MCF 10A (cell line): ENCODE results near the gene CABP2. TPM values are rescaled to one million over a fixed set of nuclear protein-coding genes. Genes with fewer than 3 reads are reported as not detected.
"Not testable (repeated sequence)": the region's sequence is repeated elsewhere in the genome, so short reads cannot be mapped to it uniquely, and the experiment has no call there.

ENCODE experiments used
- BruUV-seq: library from RNA; stranded (reverse); fragments of 400-500 nt; replicated peaks from 2 replicates; lab custom pipeline; 2021; lab: Mats Ljungman, UMichigan
- CTCF ChIA-PET: fragments of 300-600 bp; sonication (Branson Sonifier 250); formaldehyde crosslinking; extraction: SDS; loops from one replicate; lab custom pipeline; 2021; ENCODE audit warnings: antibody characterized with exemption, inconsistent platforms; lab: Yijun Ruan, JAX
- POLR2A ChIA-PET: fragments of 300-600, 350-650 bp; sonication (Branson Sonifier 250); formaldehyde crosslinking; extraction: SDS; loops from one replicate; lab custom pipeline; 2020; ENCODE audit warnings: antibody characterized with exemption, inconsistent platforms; lab: Yijun Ruan, JAX
- DNase-seq: peaks from one replicate; pipeline ENCODE4 v3.0.0-alpha.2; 2018; ENCODE audit not compliant: unreplicated experiment
- H3K27ac Mint-ChIP-seq: one replicate; pipeline ENCODE4 v1.8.0; 2022; ENCODE audit warnings: mild to moderate bottlenecking, low read depth, mixed read lengths; ENCODE audit not compliant: unreplicated experiment
- H3K27me3 Mint-ChIP-seq: one replicate; pipeline ENCODE4 v1.8.0; 2022; ENCODE audit warnings: mixed read lengths; ENCODE audit not compliant: insufficient read depth, unreplicated experiment
- H3K36me3 Mint-ChIP-seq: one replicate; pipeline ENCODE4 v1.8.0; 2022; ENCODE audit warnings: mild to moderate bottlenecking, moderate library complexity, mixed read lengths; ENCODE audit not compliant: insufficient read depth, unreplicated experiment
- H3K4me1 Mint-ChIP-seq: one replicate; pipeline ENCODE4 v1.8.0; 2022; ENCODE audit warnings: mixed read lengths; ENCODE audit not compliant: insufficient read depth, unreplicated experiment
- H3K4me3 Mint-ChIP-seq: one replicate; pipeline ENCODE4 v1.8.0; 2022; ENCODE audit warnings: mild to moderate bottlenecking, moderate library complexity, mixed read lengths; ENCODE audit not compliant: unreplicated experiment
- H3K9me3 Mint-ChIP-seq: one replicate; pipeline ENCODE4 v1.8.0; 2022; ENCODE audit warnings: mixed read lengths; ENCODE audit not compliant: unreplicated experiment
- CTCF ChIP-seq: fragments of 200-600 bp; IDR thresholded peaks from one replicate; pipeline ENCODE4 v1.8.0; 2022; ENCODE audit warnings: antibody characterized with exemption, mild to moderate bottlenecking; ENCODE audit not compliant: unreplicated experiment
- intact Hi-C: fragments of 100-400 bp; cut with micrococcal nuclease; formaldehyde crosslinking; loops from 2 replicates; pipeline ENCODE4 v1.14.1; 2022
- total RNA-seq: library from RNA; stranded (reverse); gene quantifications from 2 replicates; pipeline ENCODE4 v1.2.3, GENCODE V29; 2022

The CABP2 gene
- total RNA-seq, 1 experiment from 2014 or later = not detected

- no peak overlapping the region for H3K4me3 Mint-ChIP-seq
- H3K9me3 Mint-ChIP-seq = no peaks in the 10 kb centered on the region
- TF ChIP-seq CTCF = no peak
- no TSS peak for BruUV-seq
- intact Hi-C loops = no loop called here
- H3K27ac Mint-ChIP-seq = no peak overlapping the region
- peaks cover 7% of the 10 kb centered on the region for H3K4me1 Mint-ChIP-seq
- CTCF ChIA-PET = interaction anchor here (0.8 to 4.2 kb wide), 6 partner anchors 9 to 205 kb away, joined by 3 to 34 read pairs (median 6); partner anchors contain the start of gene GSTP1
- no peak for DNase-seq
- H3K36me3 Mint-ChIP-seq = no peaks in the 10 kb centered on the region
- POLR2A ChIA-PET = interaction anchor here (0.7 to 2.7 kb wide), 3 partner anchors 12 to 41 kb away, joined by 3 to 34 read pairs (median 3); partner anchors contain the start of gene GSTP1
- no peaks in the 10 kb centered on the region for H3K27me3 Mint-ChIP-seq
Measured at GRCh38 chr11:67571443-67571842, 48.2 kb upstream of the CABP2 start.

GRCh38 chr11:67564230-67564629 is 41.0 kb upstream of the CABP2 start:
- DNase-seq = no peak
- ChIA-PET CTCF (interaction anchor here (0.6 kb wide), 2 partner anchors 35 to 246 kb away, joined by 3 read pairs; no protein-coding TSS in a partner anchor), POLR2A (interaction anchor here (1.0 to 2.4 kb wide), 4 partner anchors 8 to 163 kb away, joined by 3 to 6 read pairs (median 4); partner anchors contain the start of gene PPP1CA)
- no peak overlapping the region for H3K4me3 Mint-ChIP-seq
- intact Hi-C loops = no loop called here
- BruUV-seq = no TSS peak
- H3K27ac Mint-ChIP-seq = peak overlapping the region; percentile 12
- no peaks in the 10 kb centered on the region for H3K27me3 Mint-ChIP-seq
- no peaks in the 10 kb centered on the region for H3K9me3 Mint-ChIP-seq
- H3K36me3 Mint-ChIP-seq = no peaks in the 10 kb centered on the region
- peaks cover 14% of the 10 kb centered on the region for H3K4me1 Mint-ChIP-seq
- TF ChIP-seq CTCF = no peak

GRCh38 chr11:67563705-67564114 is 40.5 kb upstream of the CABP2 start:
- Mint-ChIP-seq H3K27ac (peak overlapping the region; percentile 12), H3K4me1 (peaks cover 14% of the 10 kb centered on the region)
- H3K9me3 Mint-ChIP-seq, H3K36me3 Mint-ChIP-seq, H3K27me3 Mint-ChIP-seq, intact Hi-C loops, H3K4me3 Mint-ChIP-seq, BruUV-seq: not testable (repeated sequence)
- ChIA-PET POLR2A (interaction anchor here (1.0 to 2.4 kb wide), 4 partner anchors 9 to 162 kb away, joined by 3 to 6 read pairs (median 4); partner anchors contain the start of gene PPP1CA), CTCF (interaction anchor here (0.6 kb wide), 1 partner anchor 36 kb away, joined by 3 read pairs; no protein-coding TSS in a partner anchor)
- peak; percentile 69 for DNase-seq

GRCh38 chr11:67562963-67563704 is 39.9 kb upstream of the CABP2 start:
- H3K27me3 Mint-ChIP-seq = no peaks in the 10 kb centered on the region
- intact Hi-C loops = no loop called here

More at GRCh38 chr11:67562963-67563704, 39.9 kb upstream of the CABP2 start:
- no TSS peak for BruUV-seq
- DNase-seq = no peak
- Mint-ChIP-seq H3K27ac (no peak overlapping the region), H3K4me1 (peaks cover 14% of the 10 kb centered on the region), H3K36me3 (no peaks in the 10 kb centered on the region), H3K9me3 (no peaks in the 10 kb centered on the region), H3K4me3 (no peak overlapping the region)
- ChIA-PET CTCF (interaction anchor here (0.6 to 2.4 kb wide), 2 partner anchors 9 to 36 kb away, joined by 3 to 8 read pairs; no protein-coding TSS in a partner anchor), POLR2A (interaction anchor here (1.0 to 2.4 kb wide), 5 partner anchors 9 to 162 kb away, joined by 3 to 6 read pairs (median 3); partner anchors contain the start of gene PPP1CA)
- TF ChIP-seq CTCF = no peak
